Fibroblast of the aortic adventitia (primary cell): ENCODE measurements around the gene ZNF555. TPM values are rescaled to one million over a fixed set of nuclear protein-coding genes. Genes with fewer than 3 reads are reported as not detected.
"Not testable (repeated sequence)": the region's sequence is repeated elsewhere in the genome, so short reads cannot be mapped to it uniquely, and the experiment has no call there.

Experiments used
- DNase-seq: peaks from one replicate; pipeline ENCODE4 v3.0.0-alpha.2; 2010; ENCODE audit warnings: low read depth
- H3K4me3 ChIP-seq: 2 replicates; pipeline ENCODE4 v1.5.1; 2011; ENCODE audit warnings: low read depth, mild to moderate bottlenecking, control low read depth, low read length, moderate library complexity
- total RNA-seq: library from RNA; depleted of rRNA; stranded (reverse); fragments of >200 nt; gene quantifications from 2 replicates; pipeline ENCODE4 v1.2.3, GENCODE V29; 2012; ENCODE audit warnings: low replicate concordance
- TF ChIP-seq, protein P1 (sequence below): IDR thresholded peaks from 2 replicates; pipeline ENCODE4 v1.5.1; 2011; ENCODE audit warnings: mild to moderate bottlenecking, low read length, control low read depth, inconsistent platforms; ENCODE audit not compliant: insufficient read depth

ZNF555 gene
- total RNA-seq, 1 donor, result 7.0 TPM

- H3K4me3 ChIP-seq, result no peak overlapping the region
- TF ChIP-seq, protein P1, sequence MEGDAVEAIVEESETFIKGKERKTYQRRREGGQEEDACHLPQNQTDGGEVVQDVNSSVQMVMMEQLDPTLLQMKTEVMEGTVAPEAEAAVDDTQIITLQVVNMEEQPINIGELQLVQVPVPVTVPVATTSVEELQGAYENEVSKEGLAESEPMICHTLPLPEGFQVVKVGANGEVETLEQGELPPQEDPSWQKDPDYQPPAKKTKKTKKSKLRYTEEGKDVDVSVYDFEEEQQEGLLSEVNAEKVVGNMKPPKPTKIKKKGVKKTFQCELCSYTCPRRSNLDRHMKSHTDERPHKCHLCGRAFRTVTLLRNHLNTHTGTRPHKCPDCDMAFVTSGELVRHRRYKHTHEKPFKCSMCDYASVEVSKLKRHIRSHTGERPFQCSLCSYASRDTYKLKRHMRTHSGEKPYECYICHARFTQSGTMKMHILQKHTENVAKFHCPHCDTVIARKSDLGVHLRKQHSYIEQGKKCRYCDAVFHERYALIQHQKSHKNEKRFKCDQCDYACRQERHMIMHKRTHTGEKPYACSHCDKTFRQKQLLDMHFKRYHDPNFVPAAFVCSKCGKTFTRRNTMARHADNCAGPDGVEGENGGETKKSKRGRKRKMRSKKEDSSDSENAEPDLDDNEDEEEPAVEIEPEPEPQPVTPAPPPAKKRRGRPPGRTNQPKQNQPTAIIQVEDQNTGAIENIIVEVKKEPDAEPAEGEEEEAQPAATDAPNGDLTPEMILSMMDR, result no peak
- no peak for DNase-seq
Observed at GRCh38 chr19:2812414-2813234, 28.7 kb upstream of the ZNF555 start.

DNA sequence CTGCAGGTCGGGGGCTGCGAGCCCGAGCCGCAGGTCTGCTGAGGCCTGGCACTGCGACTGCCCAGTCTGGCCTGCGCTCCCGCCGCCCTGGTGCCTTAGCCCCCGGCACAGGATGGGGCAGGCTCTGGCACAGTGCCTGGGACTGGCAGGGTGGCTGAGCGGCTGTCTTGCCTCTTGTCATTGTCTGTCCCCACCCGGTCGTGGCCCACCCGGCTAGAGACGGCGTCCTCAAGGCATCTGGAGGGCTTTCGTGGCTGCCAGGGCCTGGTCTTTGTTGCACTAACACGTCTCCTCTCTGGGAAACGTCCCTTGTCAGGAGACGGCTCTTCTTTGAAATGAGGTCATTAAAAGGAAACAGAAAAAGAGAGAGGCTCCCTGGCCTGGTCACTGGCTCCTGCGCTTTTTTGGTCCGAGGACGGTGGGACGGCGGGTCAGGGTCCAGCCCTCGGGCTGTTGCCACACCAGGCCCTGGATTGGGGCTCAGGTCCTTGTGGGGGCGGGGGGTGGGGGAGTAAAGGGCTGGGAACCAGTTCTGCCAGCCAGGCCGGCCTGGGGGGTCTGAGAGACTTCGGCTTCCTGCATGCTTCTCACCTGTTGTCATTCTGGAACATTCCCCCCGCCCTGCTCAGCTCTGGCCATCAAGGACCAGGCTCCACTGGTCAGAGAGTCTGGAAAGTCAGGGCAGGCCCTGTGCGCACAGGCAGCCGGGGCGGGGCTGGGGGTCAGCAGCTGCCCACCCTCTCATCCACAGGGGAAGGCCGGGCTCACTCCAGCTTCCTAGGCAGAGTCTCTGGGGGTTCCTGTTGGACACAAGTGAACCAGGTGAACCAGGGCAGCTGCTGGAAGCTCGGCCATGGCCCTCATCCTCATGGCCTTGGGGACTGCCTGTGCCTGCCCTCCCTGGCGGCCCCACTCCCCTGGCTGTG, 27.8 kb upstream of the ZNF555 start:
- TF ChIP-seq, protein P1, result no peak
- no peak for DNase-seq
- no peak overlapping the region for H3K4me3 ChIP-seq

- TF ChIP-seq, protein P1, result no peak
- no peak overlapping the region for H3K4me3 ChIP-seq
- no peak for DNase-seq
Observed at GRCh38 chr19:2814426-2814825, 26.8 kb upstream of the ZNF555 start.

DNA sequence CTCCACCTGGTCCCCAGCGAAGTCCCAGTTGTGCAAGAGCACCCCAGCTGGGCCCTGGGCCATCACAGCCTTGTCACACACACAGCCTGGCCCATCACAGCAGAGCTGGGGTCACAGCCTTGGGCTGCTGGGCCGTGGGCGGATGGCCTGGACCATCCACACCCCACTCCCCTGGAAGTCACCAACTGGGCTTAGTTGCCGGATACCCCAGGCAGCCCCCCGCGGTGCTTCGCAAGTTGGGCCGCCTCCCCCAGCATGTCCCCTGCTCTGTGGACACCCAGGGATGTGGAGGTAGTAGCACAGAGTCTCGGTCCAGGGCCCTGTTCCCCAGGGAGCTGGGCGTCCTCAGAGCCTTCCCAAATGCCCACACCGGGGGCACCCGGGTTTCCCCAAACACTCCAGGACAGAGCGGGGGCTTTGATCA, 26.1 kb upstream of the ZNF555 start:
- TF ChIP-seq, protein P1, result no peak
- no peak overlapping the region for H3K4me3 ChIP-seq
- DNase-seq, result no peak

DNA sequence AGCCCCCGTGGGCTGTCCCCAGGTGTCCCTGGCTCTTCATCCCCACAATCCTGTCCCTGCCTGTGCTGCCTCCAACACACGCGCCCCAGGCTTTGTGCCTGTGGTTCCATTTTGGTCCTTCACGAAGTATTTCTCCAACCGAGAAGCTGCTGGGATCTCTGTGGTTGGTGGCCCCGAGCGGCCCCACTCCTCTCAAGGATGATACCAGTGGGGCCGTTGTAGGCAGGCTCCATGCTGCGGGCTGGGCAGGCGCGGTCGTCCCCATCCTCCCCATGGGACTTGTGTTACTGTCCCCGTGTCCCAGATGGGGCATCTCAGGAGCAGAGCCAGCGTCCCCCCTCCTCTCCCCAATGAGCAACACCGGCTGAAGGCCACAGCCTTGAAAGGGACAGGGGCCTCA, 25.4 kb upstream of the ZNF555 start:
- DNase-seq, result no peak
- no peak overlapping the region for H3K4me3 ChIP-seq
- TF ChIP-seq, protein P1, result no peak

DNA sequence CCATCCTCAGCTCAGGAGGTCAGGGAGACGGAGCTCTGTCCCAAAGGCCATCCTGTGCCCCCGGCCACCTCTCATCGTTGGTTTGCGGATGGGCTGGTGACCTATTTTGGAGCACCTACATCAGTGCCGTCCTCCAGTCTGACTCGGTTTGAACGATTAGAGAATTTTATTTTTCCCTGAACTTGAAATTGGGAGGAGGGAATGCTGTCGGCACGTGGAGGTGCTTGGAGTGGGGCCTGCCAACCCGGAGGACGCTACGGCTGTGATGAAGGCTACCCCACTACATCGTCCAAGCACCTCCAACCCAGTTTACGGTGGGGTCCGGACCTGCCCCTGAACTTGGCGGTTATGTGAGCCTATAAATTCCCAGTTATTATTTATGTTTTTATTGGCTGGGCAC, 24.6 kb upstream of the ZNF555 start:
- TF ChIP-seq, protein P1, result no peak
- DNase-seq, result no peak
- no peak overlapping the region for H3K4me3 ChIP-seq

GRCh38 chr19:2817237-2817829, 23.9 kb upstream of the ZNF555 start:
- peak; percentile 3 for DNase-seq
- not testable (repeated sequence) for H3K4me3 ChIP-seq
